Endothelial cell of umbilical vein (primary cell): ENCODE measurements around the gene GRID1. TPM values are rescaled to one million over a fixed set of nuclear protein-coding genes. Genes with fewer than 3 reads are reported as not detected.

Source experiments
- BruUV-seq: library from RNA; stranded (reverse); fragments of 400-500 nt; replicated peaks from 2 replicates; lab custom pipeline; 2021; lab: Mats Ljungman, UMichigan
- CTCF ChIA-PET: fragments of 300-600, 350-600 bp; sonication (Branson Sonifier 250); formaldehyde crosslinking; loops from one replicate; lab custom pipeline; 2021; ENCODE audit warnings: antibody characterized with exemption, inconsistent platforms; lab: Charles Lee
- POLR2A ChIA-PET: fragments of 300-600, 350-600 bp; sonication (Branson Sonifier 250); formaldehyde crosslinking; loops from one replicate; lab custom pipeline; 2021; ENCODE audit warnings: antibody characterized with exemption, inconsistent platforms; lab: Charles Lee
- DNase-seq: peaks from one replicate; pipeline ENCODE4 v3.0.0-alpha.2; 2011; ENCODE audit warnings: low read depth, low spot score
- FAIRE-seq: peaks from 2 replicates; lab custom pipeline; 2011; peaks lifted over from hg19 to GRCh38; lab: Jason Lieb, UNC
- H2AFZ ChIP-seq: 2 replicates; pipeline ENCODE4 v1.6.0; 2012; ENCODE audit warnings: low read depth, low read length, control low read depth, inconsistent platforms
- H3K27ac ChIP-seq: 2 replicates; pipeline ENCODE4 v1.5.1; 2011; ENCODE audit warnings: low read depth, mild to moderate bottlenecking, control low read depth, low read length, moderate library complexity; ENCODE audit not compliant: insufficient read depth
- H3K27me3 ChIP-seq, 2 experiments: 2 replicates each; pipeline versions ENCODE4 v1.6.0 to v1.6.1; 2011; ENCODE audit warnings: low read length in 2 of 2, mixed read lengths in 1 of 2; ENCODE audit not compliant: control insufficient read depth in 2 of 2, insufficient read depth in 2 of 2
- H3K36me3 ChIP-seq, 2 experiments: 2 replicates in 1 of 2; 3 replicates in 1 of 2; pipeline ENCODE4 v1.5.1; 2011; ENCODE audit warnings: low read length in 2 of 2, mild to moderate bottlenecking in 1 of 2, moderate library complexity in 1 of 2; ENCODE audit not compliant: control insufficient read depth in 2 of 2, insufficient read depth in 2 of 2; ENCODE audit errors: extremely low read depth in 1 of 2
- H3K4me1 ChIP-seq: 3 replicates; pipeline ENCODE4 v1.5.1; 2011; ENCODE audit warnings: mild to moderate bottlenecking, low read length; ENCODE audit not compliant: control insufficient read depth, insufficient read depth; ENCODE audit errors: extremely low read depth
- H3K4me2 ChIP-seq: 2 replicates; pipeline ENCODE4 v1.6.1; 2011; ENCODE audit warnings: low read length, control low read depth, mixed read lengths; ENCODE audit not compliant: insufficient read depth
- H3K4me3 ChIP-seq, 3 experiments: fragments of 200-600 bp in 1 of 3; sonication (generic), shearing (Covaris generic) in 1 of 3; replicated peaks in 1 of 3; 2 replicates each; pipeline ENCODE4 v1.5.1; 2011 to 2016; ENCODE audit warnings: control low read depth in 3 of 3, low read length in 3 of 3, mild to moderate bottlenecking in 2 of 3, inconsistent platforms in 1 of 3, low read depth in 1 of 3, moderate library complexity in 1 of 3; ENCODE audit not compliant: insufficient read depth in 1 of 3
- H3K79me2 ChIP-seq: 2 replicates; pipeline ENCODE4 v1.6.0; 2012; ENCODE audit warnings: low read length, inconsistent platforms; ENCODE audit not compliant: control insufficient read depth, insufficient read depth
- H3K9ac ChIP-seq: replicated peaks from 2 replicates; pipeline ENCODE3; 2011; ENCODE audit warnings: low read length, control low read depth; ENCODE audit not compliant: insufficient read depth; ENCODE audit errors: extremely low read depth
- H3K9me1 ChIP-seq: replicated peaks from 3 replicates; pipeline ENCODE4 v1.6.0; 2011; ENCODE audit warnings: mild to moderate bottlenecking, low read length; ENCODE audit not compliant: control insufficient read depth, insufficient read depth; ENCODE audit errors: extremely low read depth
- H3K9me3 ChIP-seq: replicated peaks from 2 replicates; pipeline ENCODE4 v1.5.1; 2012; ENCODE audit warnings: low read length, inconsistent platforms; ENCODE audit not compliant: control insufficient read depth, insufficient read depth
- H4K20me1 ChIP-seq: replicated peaks from 2 replicates; pipeline ENCODE3; 2011; ENCODE audit warnings: mild to moderate bottlenecking, low read length; ENCODE audit not compliant: control insufficient read depth, insufficient read depth; ENCODE audit errors: extremely low read depth
- CTCF ChIP-seq, 2 donors: IDR thresholded peaks; 1 replicate in 1 of 2; 2 replicates in 1 of 2; pipeline ENCODE4 v1.5.1; 2011; ENCODE audit warnings: low read length in 2 of 2, mild to moderate bottlenecking in 2 of 2, moderate library complexity in 2 of 2, control low read depth in 1 of 2, inconsistent platforms in 1 of 2, low read depth in 1 of 2; ENCODE audit not compliant: insufficient read depth in 1 of 2; ENCODE audit errors: extremely low read depth in 1 of 2
- FOS ChIP-seq: IDR thresholded peaks from 2 replicates; pipeline ENCODE4 v1.6.1; 2011; ENCODE audit warnings: mild to moderate bottlenecking, low read length, moderate library complexity, borderline replicate concordance; ENCODE audit not compliant: insufficient read depth
- GATA2 ChIP-seq: IDR thresholded peaks from 2 replicates; pipeline ENCODE4 v1.7.0; 2011; ENCODE audit warnings: low read depth, mild to moderate bottlenecking, moderate library complexity, mixed read lengths, low read length; ENCODE audit not compliant: insufficient read length, insufficient read depth
- JUN ChIP-seq: IDR thresholded peaks from 2 replicates; pipeline ENCODE4 v1.6.1; 2011; ENCODE audit warnings: borderline replicate concordance, low read depth; ENCODE audit not compliant: insufficient read length, insufficient read depth
- MAX ChIP-seq: IDR thresholded peaks from 2 replicates; pipeline ENCODE4 v1.6.1; 2011; ENCODE audit not compliant: insufficient read depth, insufficient read length
- POLR2AphosphoS5 ChIP-seq: IDR thresholded peaks from 2 replicates; pipeline ENCODE4 v1.6.1; 2012; ENCODE audit warnings: low read depth, mild to moderate bottlenecking, control low read depth, low read length, moderate library complexity; ENCODE audit not compliant: insufficient read depth
- dilution Hi-C: fragments of 300-500 bp; cut with MboI; formaldehyde crosslinking; loops from one replicate; pipeline ENCODE4 v1.15.0; 2019; ENCODE audit warnings: low sequenced_read_pairs; ENCODE audit not compliant: extremely low pct_ligation_motif_present
- intact Hi-C: fragments of 100-400 bp; cut with micrococcal nuclease; formaldehyde crosslinking; loops from one replicate; pipeline ENCODE4 v1.10.0; 2022
- polyA plus RNA-seq, 4 experiments: library from polyadenylated mRNA; depleted of rRNA in 3 of 4; stranded (reverse) in 3 of 4; unstranded in 1 of 4; fragments of >200 nt; gene quantifications; 2 replicates each; pipeline versions ENCODE4 v1.2.1 to v1.2.3, GENCODE V29; 2011 to 2012; ENCODE audit warnings: missing spikeins in 1 of 4
- total RNA-seq: library from RNA; stranded (reverse); gene quantifications from 2 replicates; pipeline ENCODE4 v1.2.3, GENCODE V29; 2021

Gene GRID1
- total and polyA plus RNA-seq, 2 donors (not counting 3 experiments of a cell fraction or from before 2014, with no cell fraction given), result not detected

GRCh38 chr10:86258941-86259340, 107.7 kb downstream of the GRID1 start:
- Histone ChIP-seq H3K9me3 (no peaks in the 10 kb centered on the region), H2AFZ (no peak overlapping the region), H3K36me3 (no peaks in the 10 kb centered on the region), H3K79me2 (no peaks in the 10 kb centered on the region), H3K4me3 (no peak overlapping the region), H3K9me1 (no peaks in the 10 kb centered on the region), H3K27me3 (no peaks in the 10 kb centered on the region), H3K27ac (no peak overlapping the region), H3K4me2 (no peak overlapping the region), H3K4me1 (no peaks in the 10 kb centered on the region), H3K9ac (no peak overlapping the region), H4K20me1 (no peaks in the 10 kb centered on the region)
- no peak for DNase-seq
- FAIRE-seq, result no peak
- ChIA-PET POLR2A (no interaction called here), CTCF (no interaction called here)
- dilution Hi-C loops (no loop called here), intact Hi-C loops (no loop called here)
- no peak for TF ChIP-seq JUN
- TF ChIP-seq FOS, result no peak
- no peak for TF ChIP-seq CTCF (IDR thresholded peaks at IDR 0.05; ENCODE audit: extremely low read depth in 1 of 2, insufficient read depth in 1 of 2, low read depth in 1 of 2, low read length in 2 of 2)
- no peak for TF ChIP-seq POLR2AphosphoS5
- TF ChIP-seq GATA2, result no peak
- TF ChIP-seq MAX, result no peak
- BruUV-seq, result no TSS peak
